ENCODE results near the gene DPEP2.

GRCh38 chr16:67990018-67990386 lies 9.3 kb downstream of the DPEP2 start:
- TF ChIP-seq POLR2A (IDR thresholded peaks at IDR 0.05; ENCODE audit: low read depth, low read length) = no peak
- TF ChIP-seq SPI1 (IDR thresholded peaks at IDR 0.05; ENCODE audit: low read depth, low read length) = no peak
- TF ChIP-seq TAF1 (IDR thresholded peaks at IDR 0.05; ENCODE audit: low read depth, low read length) = no peak
- TF ChIP-seq POLR2AphosphoS5 (IDR thresholded peaks at IDR 0.05; ENCODE audit: low read depth, low read length) = no peak
- TF ChIP-seq PAX5 (IDR thresholded peaks at IDR 0.05; ENCODE audit: insufficient read depth, low read length, severe bottlenecking) = no peak

Measured in GM12891 (cell line).